Activated CD4-positive, CD25-positive, alpha-beta regulatory T cell treated with anti-CD3 and anti-CD28 coated beads, Interleukin-2, amount 50 U/mL, for 16 hours (primary cell): ENCODE results near the gene TRPC6.

Experiments used
- DNase-seq: peaks from one replicate; pipeline ENCODE4 v3.0.0-alpha.2; 2020; ENCODE audit warnings: low read depth, low spot score

Gene TRPC6

DNA sequence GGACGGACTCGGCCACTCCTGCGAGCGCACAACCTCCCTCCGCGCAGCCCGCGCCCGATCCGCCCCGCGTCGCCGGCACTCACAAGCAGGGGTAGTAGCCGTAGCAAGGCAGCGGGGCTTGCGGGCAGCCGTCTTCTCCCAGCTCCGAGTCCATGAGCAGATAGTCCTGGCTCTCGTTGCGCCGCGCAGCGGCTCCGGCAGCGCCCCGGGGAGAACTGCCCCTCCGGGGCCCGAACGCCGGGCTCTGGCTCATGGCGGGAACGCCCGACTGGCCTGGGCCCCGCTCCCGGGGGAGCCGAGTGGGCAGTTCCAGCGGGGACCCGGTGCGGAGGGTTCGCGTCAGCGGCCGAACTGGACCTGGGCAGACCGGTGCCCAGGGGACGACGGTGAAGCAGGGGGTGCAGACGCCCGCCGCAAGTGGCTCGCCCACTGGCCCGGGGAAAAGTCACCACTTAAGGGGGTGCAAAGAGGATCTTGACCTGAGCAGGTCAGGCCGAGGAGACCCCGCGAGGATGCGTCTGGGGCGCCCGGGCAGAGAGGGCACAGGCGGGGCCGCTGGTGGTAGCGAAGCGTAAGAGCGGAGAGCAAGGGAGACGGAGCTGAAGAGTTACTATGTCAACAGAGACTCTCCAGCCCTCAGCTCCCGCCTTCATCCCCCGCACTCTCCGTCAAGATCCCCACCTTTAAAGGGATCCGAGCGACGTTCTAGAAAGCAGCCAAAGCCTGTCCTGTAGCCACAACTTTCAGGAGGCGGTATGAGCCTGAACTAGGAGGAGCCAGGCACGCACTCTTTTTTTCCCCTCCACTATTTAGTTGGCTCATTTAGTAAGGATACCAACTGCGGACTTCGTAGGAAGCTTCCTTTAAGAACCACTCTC, at the start of gene TRPC6:
Gene TRPC6 (minus strand): TSS at position 757 of the 878 bp plus-strand sequence. CDS start 504 bp downstream, at position 253.
- DNase-seq = no peak

GRCh38 chr11:101620026-101620425, 36.2 kb upstream of the TRPC6 start:
- no peak for DNase-seq

DNA sequence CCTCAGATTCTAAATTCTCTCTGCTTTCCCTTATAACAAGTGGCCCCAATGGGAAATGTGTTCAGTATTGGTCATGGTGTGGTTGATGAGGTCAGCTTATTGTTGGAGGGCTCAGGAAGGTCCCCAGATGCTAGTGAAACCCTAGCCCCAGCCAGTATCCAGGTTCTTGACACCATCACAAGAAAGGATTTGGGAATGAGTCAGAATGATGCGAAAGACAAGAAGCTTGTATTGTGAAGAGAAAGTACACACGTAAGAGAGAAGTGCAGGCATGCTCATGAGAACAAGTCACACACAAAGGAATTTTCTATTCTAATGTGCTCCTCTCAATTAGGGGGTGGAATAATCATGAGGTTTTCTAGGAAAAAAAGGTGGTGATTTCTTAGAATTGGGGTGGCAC, 34.9 kb upstream of the TRPC6 start:
- no peak for DNase-seq

DNA sequence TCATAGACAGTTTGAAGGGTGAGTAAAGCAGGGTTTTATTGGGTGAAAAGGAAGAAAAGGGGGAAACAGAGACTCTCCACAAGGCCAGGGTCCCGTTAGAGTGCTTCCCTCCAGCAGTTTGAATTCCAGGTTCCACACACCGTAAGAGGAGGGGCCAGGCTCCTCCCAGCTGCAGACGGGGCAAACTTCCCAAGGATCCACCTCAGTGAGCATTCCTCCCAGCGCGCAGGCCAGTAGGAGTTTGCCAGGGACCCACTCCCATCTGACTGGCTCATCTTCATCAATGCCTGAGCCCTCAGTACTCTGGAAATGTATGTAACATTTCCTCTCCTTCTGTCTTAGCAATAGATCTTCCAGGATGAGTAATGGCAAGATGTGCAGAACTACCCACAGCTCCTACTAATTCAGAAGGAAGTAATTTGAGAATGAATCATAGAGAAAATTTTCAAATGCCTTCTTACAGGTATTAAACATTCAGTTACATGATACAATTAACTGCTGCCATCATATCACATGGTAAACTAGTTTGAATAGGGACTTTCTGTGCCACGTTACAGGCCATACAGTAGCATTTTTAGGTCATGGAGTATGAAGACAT, 34.0 kb upstream of the TRPC6 start:
- DNase-seq = no peak

GRCh38 chr11:101612481-101612880, 28.7 kb upstream of the TRPC6 start:
- DNase-seq = no peak

- no peak for DNase-seq
These were observed 17.1 kb upstream of the TRPC6 start for GRCh38 chr11:101600924-101601323.

DNA sequence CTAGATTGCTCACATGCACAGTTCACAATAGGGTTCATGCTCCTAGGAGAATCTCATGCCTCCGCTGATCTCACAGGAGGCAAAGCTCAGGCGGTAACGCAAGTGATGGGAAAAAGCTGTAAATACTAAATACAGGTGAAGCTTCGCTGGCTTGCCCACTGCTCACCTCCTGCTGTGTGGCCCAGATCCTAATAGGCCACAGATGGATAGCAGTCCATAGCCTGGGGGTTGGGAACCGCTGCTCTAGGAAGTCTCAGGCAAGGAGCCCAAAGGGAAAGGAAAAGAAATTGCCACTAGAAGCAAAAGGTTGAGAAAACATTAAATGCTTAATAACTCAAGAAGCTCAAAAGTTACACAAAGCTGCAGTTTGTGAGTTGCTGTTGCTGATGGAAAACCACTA, 3.2 kb upstream of the TRPC6 start:
- no peak for DNase-seq

DNA sequence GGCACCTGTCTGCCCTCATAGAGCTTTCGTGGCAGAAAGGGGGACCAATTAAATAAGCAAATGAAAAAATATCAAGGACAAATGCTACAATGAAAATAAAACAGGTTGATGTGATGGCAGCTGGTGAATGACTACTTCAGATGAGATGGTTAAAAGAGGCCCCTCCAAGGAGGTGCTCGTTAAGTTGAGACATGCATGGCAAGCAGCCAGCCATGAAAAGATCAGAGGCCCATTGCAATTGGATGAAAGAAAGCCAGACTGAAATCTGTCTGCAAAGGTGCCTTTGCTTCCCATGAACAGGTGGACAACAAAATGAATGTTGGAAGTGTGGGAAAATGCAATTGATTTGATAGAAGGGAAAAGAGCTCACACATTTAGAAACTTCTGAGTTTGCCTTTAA, 848 bp upstream of the TRPC6 start:
- DNase-seq = no peak

GRCh38 chr11:101584129-101584515, 315 bp upstream of the TRPC6 start:
- no peak for DNase-seq

- DNase-seq = no peak
These were observed 887 bp downstream of the TRPC6 start for GRCh38 chr11:101582989-101583250.

DNA sequence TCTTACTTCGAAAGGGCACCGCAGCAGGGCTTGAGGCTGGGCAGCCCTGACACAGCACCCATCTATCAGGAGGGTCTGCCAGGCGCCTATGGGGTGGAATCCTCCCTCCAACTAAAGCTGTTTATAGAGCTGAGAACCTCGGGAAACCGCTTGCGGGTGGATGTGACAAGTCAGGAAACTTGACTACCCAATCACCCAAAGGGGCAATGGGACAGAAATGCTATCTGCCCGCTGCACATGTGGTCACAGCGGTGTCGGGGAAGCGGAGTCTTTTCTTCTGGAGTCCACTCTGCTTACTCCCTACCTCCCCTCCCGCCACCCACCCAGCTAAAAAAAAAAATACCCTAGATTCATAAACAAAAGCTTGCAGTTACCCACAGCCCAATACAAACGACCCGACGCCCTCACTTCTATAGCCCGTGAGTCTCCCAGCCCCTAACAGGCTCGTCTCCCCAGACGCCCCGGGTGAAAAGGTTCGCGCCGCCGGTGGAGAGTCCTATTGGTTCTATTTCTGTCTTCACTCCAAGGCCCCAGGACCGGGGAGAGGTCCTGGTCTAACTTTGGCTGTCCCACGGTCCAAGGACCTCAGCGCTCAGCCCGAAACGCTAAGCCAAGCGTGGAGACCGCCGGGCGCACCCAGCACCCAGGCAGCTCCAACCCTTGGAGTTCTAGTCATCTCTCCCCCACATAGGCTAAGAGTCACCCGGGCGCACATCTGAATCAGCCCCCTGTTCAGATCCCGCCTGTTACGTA, 1.4 kb downstream of the TRPC6 start:
- no peak for DNase-seq

- DNase-seq = no peak
These were observed 6.3 kb downstream of the TRPC6 start for GRCh38 chr11:101577461-101577860.

DNA sequence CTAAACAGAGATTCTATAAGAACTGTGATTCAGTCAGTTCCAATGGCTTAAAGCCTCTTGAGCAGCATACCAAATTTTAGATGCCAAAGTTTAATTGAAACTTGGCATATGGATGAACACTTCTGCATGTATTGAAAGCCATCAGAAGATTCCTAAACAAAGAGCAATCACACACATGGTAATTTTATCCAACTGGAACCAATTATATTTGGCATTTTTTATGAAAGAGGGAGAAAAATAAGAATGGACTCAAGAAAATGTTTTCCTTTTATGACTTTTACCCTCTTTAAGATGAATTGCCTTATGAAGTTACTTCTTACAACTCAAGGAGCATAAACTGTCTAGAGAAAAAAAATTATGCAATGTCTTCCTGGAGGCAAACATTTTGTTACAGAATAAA, 7.4 kb downstream of the TRPC6 start:
- DNase-seq = no peak

GRCh38 chr11:101574886-101575285, 8.9 kb downstream of the TRPC6 start:
- no peak for DNase-seq

DNA sequence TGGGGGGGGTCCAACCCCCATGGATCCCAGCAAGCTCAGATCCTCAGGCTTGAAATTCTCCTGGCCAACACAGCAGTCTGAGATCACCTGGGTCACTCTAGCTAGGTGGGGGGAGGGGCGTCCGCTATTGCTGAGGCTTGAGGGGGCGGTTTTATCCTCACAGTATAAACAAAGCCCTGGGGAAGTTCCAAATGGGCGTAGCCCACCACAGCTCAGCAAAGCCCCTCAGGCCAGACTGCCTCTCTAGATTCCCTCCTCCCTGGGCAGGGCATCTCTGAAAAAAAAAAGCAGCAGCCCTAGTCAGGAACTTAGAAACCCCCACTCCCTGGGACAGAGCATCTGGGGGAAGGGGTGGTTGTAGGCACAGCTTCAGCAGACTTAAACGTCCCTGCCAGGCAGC, 16.7 kb downstream of the TRPC6 start:
- no peak for DNase-seq

- DNase-seq = no peak
These were observed 17.2 kb downstream of the TRPC6 start for GRCh38 chr11:101566626-101567025.

DNA sequence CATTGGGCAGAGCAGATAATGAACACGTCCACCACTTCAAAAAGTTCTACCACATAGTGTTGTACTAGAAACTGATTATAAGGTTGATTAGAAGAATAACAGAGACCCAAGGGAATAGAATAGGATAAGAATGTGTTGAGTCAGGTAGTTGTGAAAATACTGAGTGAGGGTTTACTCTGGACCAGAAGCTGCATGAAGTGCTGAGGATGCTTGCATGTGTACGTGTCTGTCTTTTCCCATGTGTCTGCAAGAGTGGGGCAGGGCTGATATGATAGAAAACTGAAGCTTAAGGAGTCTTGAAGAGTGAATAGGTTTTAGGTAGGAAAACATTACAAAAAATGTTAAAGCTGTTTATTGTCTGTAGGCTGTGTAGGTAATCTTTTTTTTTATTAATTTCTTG, 20.6 kb downstream of the TRPC6 start:
- no peak for DNase-seq

DNA sequence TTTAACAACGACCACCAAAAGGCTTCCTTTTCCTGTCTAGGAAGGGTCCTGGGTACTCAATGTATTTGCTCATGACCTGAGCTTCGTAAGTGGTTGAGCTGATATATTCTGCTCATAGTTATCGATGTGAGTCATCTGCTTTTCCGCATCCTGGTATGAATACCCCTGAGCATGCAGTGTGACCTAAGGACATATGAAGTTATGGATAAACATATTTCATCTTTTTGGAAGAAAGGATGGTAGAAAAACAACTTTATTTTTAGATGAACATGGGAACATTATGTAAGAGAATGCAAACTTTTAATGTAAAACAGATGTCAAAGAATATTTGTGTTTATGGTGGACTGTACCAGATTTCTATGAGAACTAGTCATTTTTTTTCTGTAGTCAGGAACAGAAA, 28.4 kb downstream of the TRPC6 start:
- DNase-seq = no peak

DNA sequence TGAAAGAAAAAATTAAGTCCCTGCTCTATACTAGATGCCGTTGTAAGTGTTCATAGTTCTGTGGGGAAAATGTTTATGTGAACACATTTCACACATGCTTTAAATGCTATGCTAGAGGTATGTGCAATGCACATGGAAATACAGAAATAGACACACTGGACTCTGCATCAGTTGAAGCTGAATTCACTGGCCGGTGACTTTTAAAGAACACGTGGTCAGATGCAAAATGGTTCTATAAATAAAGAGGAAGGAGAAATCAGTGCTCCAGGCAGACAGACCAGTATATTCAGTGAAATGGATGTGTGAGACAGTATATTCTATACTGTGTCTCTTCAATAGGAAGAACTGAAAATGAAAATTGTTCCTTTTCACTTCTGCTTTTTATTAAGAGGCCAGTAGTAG, 29.9 kb downstream of the TRPC6 start:
- DNase-seq = no peak

GRCh38 chr11:101552888-101553287, 30.9 kb downstream of the TRPC6 start:
- no peak for DNase-seq

GRCh38 chr11:101528541-101528940, 55.3 kb downstream of the TRPC6 start:
- DNase-seq = no peak

GRCh38 chr11:101523634-101524260, 60.1 kb downstream of the TRPC6 start:
- DNase-seq = no peak
